Measurements from ENCODE around the gene TPCN1. TPM values are rescaled to one million over a fixed set of nuclear protein-coding genes. Genes with fewer than 3 reads are reported as not detected.
A peak's percentile ranks its signal among the peaks of the same experiment; 100 is the strongest.

The TPCN1 gene
- polyA plus RNA-seq, 1 experiment, result 10.9 TPM

- Histone ChIP-seq H3K27me3 (ENCODE audit: control insufficient read depth, insufficient read depth, low read length) (no peaks in the 10 kb centered on the region), H3K27ac (ENCODE audit: low read depth, low read length) (no peak overlapping the region), H3K4me3 (ENCODE audit: low read depth, low read length) (no peak overlapping the region), H3K9me3 (ENCODE audit: control insufficient read depth, insufficient read depth, low read length) (peaks cover 16% of the 10 kb centered on the region)
- no peak for DNase-seq (ENCODE audit: low read depth, low spot score)
- CTCF ChIA-PET, result interaction anchor here (0.5 to 9.7 kb wide), 22 partner anchors 10 to 458 kb away, joined by 3 to 132 read pairs (median 4); partner anchors contain the start of genes CFAP73, DDX54 and RITA1
- POLR2A ChIA-PET, result interaction anchor here (0.6 kb wide), 1 partner anchor 32 kb away, joined by 3 read pairs; no protein-coding TSS in a partner anchor
- TF ChIP-seq CTCF (IDR thresholded peaks at IDR 0.05; ENCODE audit: low read depth, low read length), result peak; percentile 99
These were observed 46.5 kb upstream of the TPCN1 start for GRCh38 chr12:113174461-113175384.

- Histone ChIP-seq H3K9me3 (ENCODE audit: control insufficient read depth, insufficient read depth, low read length) (peaks cover 16% of the 10 kb centered on the region), H3K27me3 (ENCODE audit: control insufficient read depth, insufficient read depth, low read length) (no peaks in the 10 kb centered on the region), H3K4me3 (ENCODE audit: low read depth, low read length) (no peak overlapping the region), H3K27ac (ENCODE audit: low read depth, low read length) (no peak overlapping the region)
- ChIA-PET POLR2A (no interaction called here), CTCF (interaction anchor here (0.9 to 9.7 kb wide), 2 partner anchors 130 to 247 kb away, joined by 3 to 132 read pairs; no protein-coding TSS in a partner anchor)
- TF ChIP-seq CTCF (IDR thresholded peaks at IDR 0.05; ENCODE audit: low read depth, low read length), result no peak
- no peak for DNase-seq (ENCODE audit: low read depth, low spot score)
These were observed 42.2 kb upstream of the TPCN1 start for GRCh38 chr12:113179023-113179422.

- ChIA-PET CTCF (no interaction called here), POLR2A (no interaction called here)
- H3K27ac ChIP-seq (ENCODE audit: low read depth, low read length), result no peak overlapping the region
- DNase-seq (ENCODE audit: low read depth, low spot score), result no peak
- H3K9me3 ChIP-seq (ENCODE audit: control insufficient read depth, insufficient read depth, low read length), result peaks cover 16% of the 10 kb centered on the region
- TF ChIP-seq CTCF (IDR thresholded peaks at IDR 0.05; ENCODE audit: low read depth, low read length), result no peak
- H3K4me3 ChIP-seq (ENCODE audit: low read depth, low read length), result no peak overlapping the region
- no peaks in the 10 kb centered on the region for H3K27me3 ChIP-seq (ENCODE audit: control insufficient read depth, insufficient read depth, low read length)
These were observed 40.9 kb upstream of the TPCN1 start for GRCh38 chr12:113180333-113180732.

GRCh38 chr12:113181975-113182374 is 39.3 kb upstream of the TPCN1 start:
- POLR2A ChIA-PET, result interaction anchor here (0.7 kb wide), 1 partner anchor 87 kb away, joined by 3 read pairs; no protein-coding TSS in a partner anchor

More at GRCh38 chr12:113181975-113182374, 39.3 kb upstream of the TPCN1 start:
- CTCF ChIA-PET, result interaction anchor here (0.9 to 1.2 kb wide), 2 partner anchors 9 to 240 kb away, joined by 3 read pairs; partner anchors contain the start of gene SDSL
- H3K4me3 ChIP-seq (ENCODE audit: low read depth, low read length), result no peak overlapping the region
- peaks cover 11% of the 10 kb centered on the region for H3K9me3 ChIP-seq (ENCODE audit: control insufficient read depth, insufficient read depth, low read length)
- H3K27me3 ChIP-seq (ENCODE audit: control insufficient read depth, insufficient read depth, low read length), result no peaks in the 10 kb centered on the region
- TF ChIP-seq CTCF (IDR thresholded peaks at IDR 0.05; ENCODE audit: low read depth, low read length), result no peak
- DNase-seq (ENCODE audit: low read depth, low spot score), result no peak
- H3K27ac ChIP-seq (ENCODE audit: low read depth, low read length), result no peak overlapping the region

Measured in AG04450 (cell line).